Measurements from ENCODE around the gene GNG7.
A peak's percentile ranks its signal among the peaks of the same experiment; 100 is the strongest.
"Not testable (repeated sequence)": the region's sequence is repeated elsewhere in the genome, so short reads cannot be mapped to it uniquely, and the experiment has no call there.

The GNG7 gene

DNA sequence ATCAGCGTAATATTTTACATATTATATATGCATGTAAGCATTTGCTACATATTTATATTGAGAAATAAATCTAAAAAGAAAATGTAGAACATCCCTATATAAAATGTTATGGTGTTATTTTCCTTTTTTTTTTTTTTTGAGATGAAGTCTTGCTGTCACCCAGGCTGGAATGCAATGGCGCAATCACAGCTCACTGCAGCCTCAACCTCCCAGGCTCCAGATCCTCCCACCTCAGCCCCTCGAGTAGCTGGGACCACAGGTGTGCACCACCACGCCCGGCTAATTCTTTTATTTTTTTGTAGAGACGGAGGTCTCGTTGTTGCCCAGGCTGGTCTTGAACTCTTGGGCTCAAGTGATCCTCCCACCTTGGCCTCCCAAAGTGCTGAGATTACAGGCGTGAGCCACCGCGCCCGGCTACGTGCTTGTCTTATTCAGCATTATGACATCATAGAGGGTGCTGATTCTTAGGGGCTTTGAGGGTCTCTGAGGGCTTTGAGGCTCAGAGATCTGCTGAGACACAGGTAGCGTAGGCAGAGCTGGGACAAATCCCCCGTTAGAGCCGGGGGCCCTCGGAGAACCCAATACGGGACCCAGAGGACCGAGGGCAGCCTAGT is 124.7 kb downstream of the GNG7 start:
- 90% methylated on average over 17 of the region's 18 CpGs for WGBS
- H3K27me3 ChIP-seq (ENCODE audit: insufficient read depth, low read length), result no peaks in the 10 kb centered on the region
- H3K36me3 ChIP-seq (ENCODE audit: insufficient read depth, low read length), result no peaks in the 10 kb centered on the region
- H3K9ac ChIP-seq (ENCODE audit: low read depth, low read length), result no peak overlapping the region
- peaks cover 13% of the 10 kb centered on the region; the same call in 1 of the 2 replicates for H3K4me1 ChIP-seq (ENCODE audit: insufficient read depth, low read length)
- 0 out of 2 replicates have a peak, but pooled peaks cover 5% of the 10 kb centered on the region for H3K9me3 ChIP-seq (ENCODE audit: insufficient read depth, low read depth, low read length)
- no peak overlapping the region for H3K4me3 ChIP-seq (ENCODE audit: low read length)
- peak overlapping the region; percentile 73; the same call in 1 of the 2 replicates for H3K27ac ChIP-seq (ENCODE audit: low read depth, low read length)

DNA sequence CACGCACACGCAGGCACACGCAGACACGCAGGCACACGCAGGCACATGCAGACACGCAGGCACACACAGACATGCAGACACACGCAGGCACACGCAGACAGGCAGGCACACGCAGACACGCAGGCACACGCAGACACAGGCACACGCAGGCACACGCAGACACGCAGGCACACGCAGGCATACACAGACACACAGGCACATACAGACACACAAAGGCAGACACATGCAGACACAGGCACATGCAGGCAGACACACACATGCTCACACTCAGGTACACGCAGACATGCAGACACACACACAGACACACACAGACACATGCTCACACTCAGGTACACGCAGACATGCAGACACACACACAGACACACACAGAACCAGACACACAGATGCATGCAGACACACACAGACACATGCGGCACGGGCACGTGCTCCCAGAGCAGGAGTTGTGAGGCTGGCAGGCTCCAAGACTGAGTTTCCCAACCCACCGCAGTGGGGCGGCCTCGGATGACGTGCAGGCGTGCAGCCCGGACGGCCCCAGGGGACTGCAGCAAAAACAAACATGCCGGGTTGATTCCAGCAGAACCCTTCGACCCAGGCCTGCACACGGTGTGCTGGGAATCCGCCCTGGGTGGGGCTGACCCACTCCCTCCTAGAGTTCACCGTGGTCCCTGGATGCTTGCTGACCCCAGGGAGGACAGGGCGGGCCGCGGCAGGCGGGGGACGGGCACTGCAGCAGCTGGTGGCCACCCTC is 126.6 kb downstream of the GNG7 start:
- Histone ChIP-seq H3K9me3 (ENCODE audit: insufficient read depth, low read depth, low read length) (no peaks in the 10 kb centered on the region), H3K4me1 (ENCODE audit: insufficient read depth, low read length) (peaks cover 13% of the 10 kb centered on the region; the same call in 1 of the 2 replicates), H3K36me3 (ENCODE audit: insufficient read depth, low read length) (no peaks in the 10 kb centered on the region), H3K27ac (ENCODE audit: low read depth, low read length) (no peak overlapping the region), H3K9ac (ENCODE audit: low read depth, low read length) (no peak overlapping the region), H3K4me3 (ENCODE audit: low read length) (no peak overlapping the region), H3K27me3 (ENCODE audit: insufficient read depth, low read length) (no peaks in the 10 kb centered on the region)
- 94% methylated on average over 37 of the region's 37 CpGs for WGBS

DNA sequence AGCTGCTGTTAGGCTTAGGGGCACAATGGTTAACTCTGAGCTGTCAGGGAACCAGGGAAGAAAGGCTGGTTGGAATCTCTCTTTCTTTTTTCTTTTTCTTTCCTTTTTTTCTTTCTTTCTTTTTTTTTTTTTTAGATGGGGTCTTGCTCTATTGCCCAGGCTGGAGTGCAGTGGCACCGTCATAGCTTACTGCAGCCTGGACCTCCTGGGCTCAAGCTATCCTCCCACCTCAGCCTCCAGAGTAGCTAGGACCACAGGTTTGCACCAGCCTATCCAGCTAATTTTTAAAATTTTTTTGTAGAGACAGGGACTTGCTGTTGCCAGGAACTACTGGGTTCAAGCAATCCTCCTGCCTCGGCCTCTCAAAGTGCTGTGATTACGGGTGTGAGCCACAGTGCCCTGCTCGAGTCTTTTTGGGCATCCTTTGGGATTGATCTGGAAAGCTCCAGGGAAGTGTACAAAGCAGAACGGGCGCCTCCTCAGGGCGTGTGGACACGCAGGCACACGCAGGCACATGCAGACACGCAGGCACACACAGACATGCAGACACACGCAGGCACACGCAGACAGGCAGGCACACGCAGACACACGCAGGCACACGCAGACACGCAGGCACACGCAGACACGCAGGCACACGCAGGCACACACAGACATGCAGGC is 127.4 kb downstream of the GNG7 start:
- Histone ChIP-seq H3K27ac (ENCODE audit: low read depth, low read length) (no peak overlapping the region), H3K4me1 (ENCODE audit: insufficient read depth, low read length) (peaks cover 13% of the 10 kb centered on the region; the same call in 1 of the 2 replicates), H3K36me3 (ENCODE audit: insufficient read depth, low read length) (no peaks in the 10 kb centered on the region), H3K9ac (ENCODE audit: low read depth, low read length) (no peak overlapping the region), H3K9me3 (ENCODE audit: insufficient read depth, low read depth, low read length) (no peaks in the 10 kb centered on the region), H3K27me3 (ENCODE audit: insufficient read depth, low read length) (no peaks in the 10 kb centered on the region), H3K4me3 (ENCODE audit: low read length) (no peak overlapping the region)
- WGBS, result 96% methylated on average over 19 of the region's 19 CpGs

- Histone ChIP-seq H3K4me1 (ENCODE audit: insufficient read depth, low read length) (peaks cover 8% of the 10 kb centered on the region; the same call in 1 of the 2 replicates), H3K4me3 (ENCODE audit: low read length) (no peak overlapping the region), H3K27me3 (ENCODE audit: insufficient read depth, low read length) (no peaks in the 10 kb centered on the region), H3K27ac (ENCODE audit: low read depth, low read length) (no peak overlapping the region), H3K9ac (ENCODE audit: low read depth, low read length) (no peak overlapping the region), H3K36me3 (ENCODE audit: insufficient read depth, low read length) (no peaks in the 10 kb centered on the region), H3K9me3 (ENCODE audit: insufficient read depth, low read depth, low read length) (no peaks in the 10 kb centered on the region)
- WGBS, result 93% methylated on average over 15 of the region's 15 CpGs
Observed at GRCh38 chr19:2574478-2574931, 128.0 kb downstream of the GNG7 start.

DNA sequence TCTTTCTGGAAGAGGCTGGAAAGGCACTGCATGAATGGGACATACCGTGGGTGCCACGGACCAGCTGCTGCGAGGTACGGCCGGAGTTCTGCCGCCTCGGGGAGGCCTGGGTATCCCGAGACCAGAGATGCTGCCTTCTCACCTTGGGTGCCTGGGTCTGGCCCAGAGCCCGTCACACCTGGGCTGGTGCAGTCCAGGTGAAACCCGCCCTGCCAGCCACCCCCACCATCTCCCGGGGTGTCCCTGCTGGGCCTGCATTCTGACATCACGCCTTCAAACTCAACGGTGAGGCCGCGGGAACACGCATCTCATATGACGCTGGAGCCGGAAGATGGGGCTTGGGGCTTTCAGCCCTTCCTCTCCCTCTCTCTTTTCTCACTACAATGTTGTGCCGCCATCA is 128.6 kb downstream of the GNG7 start:
- no peaks in the 10 kb centered on the region for H3K36me3 ChIP-seq (ENCODE audit: insufficient read depth, low read length)
- no peaks in the 10 kb centered on the region for H3K9me3 ChIP-seq (ENCODE audit: insufficient read depth, low read depth, low read length)
- H3K4me1 ChIP-seq (ENCODE audit: insufficient read depth, low read length), result peaks cover 8% of the 10 kb centered on the region; the same call in 1 of the 2 replicates
- no peak overlapping the region for H3K9ac ChIP-seq (ENCODE audit: low read depth, low read length)
- H3K27ac ChIP-seq (ENCODE audit: low read depth, low read length), result no peak overlapping the region
- no peak overlapping the region for H3K4me3 ChIP-seq (ENCODE audit: low read length)
- H3K27me3 ChIP-seq (ENCODE audit: insufficient read depth, low read length), result no peaks in the 10 kb centered on the region
- 94% methylated on average over 19 of the region's 19 CpGs for WGBS

GRCh38 chr19:2572152-2572551 is 130.3 kb downstream of the GNG7 start:
- not testable (repeated sequence) for H3K9me3 ChIP-seq (ENCODE audit: insufficient read depth, low read depth, low read length); H3K4me1 ChIP-seq (ENCODE audit: insufficient read depth, low read length); H3K9ac ChIP-seq (ENCODE audit: low read depth, low read length); H3K27me3 ChIP-seq (ENCODE audit: insufficient read depth, low read length); H3K4me3 ChIP-seq (ENCODE audit: low read length); H3K27ac ChIP-seq (ENCODE audit: low read depth, low read length); H3K36me3 ChIP-seq (ENCODE audit: insufficient read depth, low read length)
- WGBS, result 93% methylated on average over 12 of the region's 12 CpGs

- Histone ChIP-seq H3K4me3 (ENCODE audit: low read length) (no peak overlapping the region), H3K36me3 (ENCODE audit: insufficient read depth, low read length) (no peaks in the 10 kb centered on the region), H3K4me1 (ENCODE audit: insufficient read depth, low read length) (no peaks in the 10 kb centered on the region), H3K27ac (ENCODE audit: low read depth, low read length) (no peak overlapping the region), H3K27me3 (ENCODE audit: insufficient read depth, low read length) (no peaks in the 10 kb centered on the region), H3K9me3 (ENCODE audit: insufficient read depth, low read depth, low read length) (no peaks in the 10 kb centered on the region), H3K9ac (ENCODE audit: low read depth, low read length) (no peak overlapping the region)
- 87% methylated on average over 21 of the region's 21 CpGs for WGBS
Observed at GRCh38 chr19:2569596-2570465, 132.7 kb downstream of the GNG7 start.

- no peaks in the 10 kb centered on the region for H3K27me3 ChIP-seq (ENCODE audit: insufficient read depth, low read length)
Observed at GRCh38 chr19:2567996-2568395, 134.5 kb downstream of the GNG7 start.

GRCh38 chr19:2567580-2567979 is 134.9 kb downstream of the GNG7 start:
- 86% methylated on average over 17 of the region's 17 CpGs for WGBS
- no peak overlapping the region for H3K4me3 ChIP-seq (ENCODE audit: low read length)
- H3K9me3 ChIP-seq (ENCODE audit: insufficient read depth, low read depth, low read length), result no peaks in the 10 kb centered on the region
- H3K27ac ChIP-seq (ENCODE audit: low read depth, low read length), result no peak overlapping the region
- H3K9ac ChIP-seq (ENCODE audit: low read depth, low read length), result no peak overlapping the region
- H3K36me3 ChIP-seq (ENCODE audit: insufficient read depth, low read length), result no peaks in the 10 kb centered on the region
- no peaks in the 10 kb centered on the region for H3K4me1 ChIP-seq (ENCODE audit: insufficient read depth, low read length)
- no peaks in the 10 kb centered on the region for H3K27me3 ChIP-seq (ENCODE audit: insufficient read depth, low read length)

More at GRCh38 chr19:2567996-2568395, 134.5 kb downstream of the GNG7 start:
- WGBS, result 77% methylated on average over 6 of the region's 6 CpGs
- H3K36me3 ChIP-seq (ENCODE audit: insufficient read depth, low read length), result no peaks in the 10 kb centered on the region
- no peak overlapping the region for H3K27ac ChIP-seq (ENCODE audit: low read depth, low read length)
- no peaks in the 10 kb centered on the region for H3K9me3 ChIP-seq (ENCODE audit: insufficient read depth, low read depth, low read length)
- no peak overlapping the region for H3K9ac ChIP-seq (ENCODE audit: low read depth, low read length)
- H3K4me3 ChIP-seq (ENCODE audit: low read length), result no peak overlapping the region
- no peaks in the 10 kb centered on the region for H3K4me1 ChIP-seq (ENCODE audit: insufficient read depth, low read length)

DNA sequence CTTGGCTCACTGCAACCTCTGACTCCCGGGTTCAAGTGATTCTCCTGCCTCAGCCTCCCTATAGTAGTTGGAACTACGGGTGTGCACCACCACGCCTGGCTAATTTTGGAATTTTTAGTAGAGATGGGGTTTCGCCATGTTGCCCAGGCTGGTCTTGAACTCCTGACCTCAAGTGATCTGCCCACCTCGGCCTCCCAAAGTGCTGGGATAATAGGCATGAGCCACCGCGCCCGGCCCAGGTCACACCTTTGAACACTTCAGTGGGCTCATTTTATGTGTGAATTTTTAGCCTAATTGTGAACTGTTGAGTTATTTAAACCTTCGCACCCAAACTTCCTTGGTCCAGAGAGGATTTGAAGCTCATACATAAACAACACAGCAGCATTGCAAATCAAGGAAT is 138.9 kb downstream of the GNG7 start:
- not testable (repeated sequence) for H3K4me3 ChIP-seq (ENCODE audit: low read length); H3K9me3 ChIP-seq (ENCODE audit: insufficient read depth, low read depth, low read length); H3K27ac ChIP-seq (ENCODE audit: low read depth, low read length); H3K36me3 ChIP-seq (ENCODE audit: insufficient read depth, low read length); H3K27me3 ChIP-seq (ENCODE audit: insufficient read depth, low read length); H3K4me1 ChIP-seq (ENCODE audit: insufficient read depth, low read length); H3K9ac ChIP-seq (ENCODE audit: low read depth, low read length)
- WGBS, result 98% methylated on average over 8 of the region's 9 CpGs

All from HUES64 (cell line).